HepG2 (cell line): Measurements from ENCODE around the gene SDK1. TPM values are rescaled to one million over a fixed set of nuclear protein-coding genes. Genes with fewer than 3 reads are reported as not detected.

Experiments used
- ATAC-seq: fragments of 200-7000 bp; cut with Tn5 transposase; 3 replicates; pipeline ENCODE4 v1.9.1; 2020; ENCODE audit warnings: mild to moderate bottlenecking, moderate library complexity
- BruUV-seq: library from RNA; stranded (reverse); fragments of 400-500 nt; replicated peaks from 2 replicates; lab custom pipeline; 2021; lab: Mats Ljungman, UMichigan
- CTCF ChIA-PET: fragments of 300-600 bp; formaldehyde crosslinking; extraction: SDS; loops from one replicate; lab custom pipeline; 2021; ENCODE audit warnings: low total read pairs, inconsistent platforms, low intra/inter-chr PET ratio; lab: Yijun Ruan, JAX
- POLR2A ChIA-PET: fragments of 350-600 bp; sonication (Branson Sonifier 250); formaldehyde crosslinking; loops from one replicate; lab custom pipeline; 2020; ENCODE audit warnings: antibody characterized with exemption, inconsistent platforms; lab: Yijun Ruan, JAX
- DNase-seq: peaks from one replicate; pipeline ENCODE4 v3.0.0-alpha.2; 2015; ENCODE audit warnings: low spot score
- FAIRE-seq: peaks from 3 replicates; lab custom pipeline; 2011; peaks lifted over from hg19 to GRCh38; lab: Jason Lieb, UNC
- H2AFZ ChIP-seq: one replicate; pipeline ENCODE4 v1.6.1; 2011; ENCODE audit warnings: low read length, inconsistent platforms
- H3K27ac ChIP-seq: fragments of 300-600 bp; 3 replicates; pipeline ENCODE4 v1.8.0; 2011; ENCODE audit warnings: mixed run types, mild to moderate bottlenecking, mixed read lengths, low read length, inconsistent platforms; ENCODE audit not compliant: insufficient read depth; ENCODE audit errors: extremely low read length
- H3K27me3 ChIP-seq, 2 experiments: fragments of 200-600 bp in 1 of 2; 2 replicates in 1 of 2; 3 replicates in 1 of 2; pipeline versions ENCODE4 v1.6.0 to v1.8.0; 2011; ENCODE audit warnings: low read length in 2 of 2, mild to moderate bottlenecking in 2 of 2, moderate library complexity in 2 of 2, inconsistent platforms in 1 of 2; ENCODE audit not compliant: insufficient read depth in 2 of 2, control insufficient read depth in 1 of 2
- H3K36me3 ChIP-seq, 2 experiments: fragments of 200-600 bp in 1 of 2; replicated peaks in 1 of 2; 2 replicates in 1 of 2; 3 replicates in 1 of 2; pipeline versions ENCODE4 v1.5.1 to v1.8.0; 2011; ENCODE audit warnings: low read length in 2 of 2, inconsistent platforms in 1 of 2; ENCODE audit not compliant: insufficient read depth in 2 of 2, control insufficient read depth in 1 of 2
- H3K4me1 ChIP-seq: 2 replicates; pipeline ENCODE4 v1.5.1; 2012; ENCODE audit warnings: low read length, inconsistent platforms; ENCODE audit not compliant: insufficient read depth
- H3K4me2 ChIP-seq: 2 replicates; pipeline ENCODE4 v1.6.0; 2011; ENCODE audit warnings: low read depth, low read length, inconsistent platforms
- H3K4me3 ChIP-seq, 3 experiments: fragments of 200-600 bp in 1 of 3; sonication (generic), shearing (Covaris generic) in 1 of 3; replicated peaks in 1 of 3; 2 replicates each; pipeline ENCODE4 v1.5.1; 2011 to 2016; ENCODE audit warnings: low read length in 3 of 3, inconsistent platforms in 2 of 3, low read depth in 2 of 3, mild to moderate bottlenecking in 2 of 3, control low read depth in 1 of 3, mixed read lengths in 1 of 3; ENCODE audit not compliant: insufficient read depth in 1 of 3
- H3K79me2 ChIP-seq: one replicate; pipeline ENCODE4 v1.6.1; 2011; ENCODE audit warnings: low read length, inconsistent platforms; ENCODE audit not compliant: insufficient read depth
- H3K9ac ChIP-seq: 2 replicates; pipeline ENCODE4 v1.6.0; 2011; ENCODE audit warnings: mild to moderate bottlenecking, low read depth, low read length, inconsistent platforms; ENCODE audit not compliant: insufficient read depth
- H3K9me3 ChIP-seq: 2 replicates; pipeline ENCODE4 v1.5.1; 2012; ENCODE audit warnings: mild to moderate bottlenecking, low read length
- H4K20me1 ChIP-seq: 2 replicates; pipeline ENCODE4 v1.6.0; 2011; ENCODE audit warnings: inconsistent platforms, mild to moderate bottlenecking, low read length, moderate library complexity; ENCODE audit not compliant: insufficient read depth
- DR1 ChIP-seq: sonication (generic); formaldehyde crosslinking; IDR thresholded peaks from 2 replicates; pipeline ENCODE4 v1.8.0; 2021; ENCODE audit warnings: mild to moderate bottlenecking, missing genetic modification reagents, inconsistent platforms
- NFATC3 ChIP-seq: sonication (generic); formaldehyde crosslinking; IDR thresholded peaks from 2 replicates; pipeline ENCODE4 v1.5.1; 2020; ENCODE audit warnings: mild to moderate bottlenecking, missing genetic modification reagents
- RBFOX2 ChIP-seq: fragments of 200-400 bp; formaldehyde crosslinking; IDR thresholded peaks from 2 replicates; pipeline ENCODE4 v1.6.1; 2017; ENCODE audit warnings: low read depth, mild to moderate bottlenecking, low read length
- SMAD3 ChIP-seq: sonication (generic); formaldehyde crosslinking; IDR thresholded peaks from 2 replicates; pipeline ENCODE4 v1.4.0; 2020; ENCODE audit warnings: missing genetic modification reagents
- ZFP37 ChIP-seq: sonication (generic); formaldehyde crosslinking; IDR thresholded peaks from 2 replicates; pipeline ENCODE4 v1.4.0; 2020; ENCODE audit warnings: missing genetic modification reagents, borderline replicate concordance
- ZNF564 ChIP-seq: sonication (generic); formaldehyde crosslinking; IDR thresholded peaks from 2 replicates; pipeline ENCODE4 v1.8.1; 2023; ENCODE audit warnings: mild to moderate bottlenecking, missing genetic modification reagents
- ZNF737 ChIP-seq: sonication (generic); formaldehyde crosslinking; IDR thresholded peaks from 2 replicates; pipeline ENCODE4 v1.5.0; 2020; ENCODE audit warnings: missing genetic modification reagents, mild to moderate bottlenecking, borderline replicate concordance
- WGBS: methylation state at CpG from one replicate; pipeline ENCODE4 v1.1.6; 2017; ENCODE audit warnings: low lambda C conversion rate; 5-methylcytosine and 5-hydroxymethylcytosine counted together
- in situ Hi-C: cut with HindIII; loops from 2 replicates; pipeline ENCODE4 v1.10.0; 2017; ENCODE audit warnings: low pct_unique_long_range_greater_than_20kb; ENCODE audit not compliant: extremely low pct_ligation_motif_present
- intact Hi-C: fragments of 100-400 bp; cut with micrococcal nuclease; formaldehyde crosslinking; loops from one replicate; pipeline ENCODE4 v1.10.0; 2022; ENCODE audit not compliant: unreplicated experiment
- polyA plus RNA-seq, 8 experiments: library from polyadenylated mRNA; depleted of rRNA in 3 of 8; stranded (reverse) in 7 of 8; unstranded in 1 of 8; fragments of >200 nt; fragmentation: Illumina TruSeq in 4 of 8; extraction: Trizol in 4 of 8; gene quantifications; 2 replicates each; pipeline versions ENCODE4 v1.2.1 to v1.2.3, GENCODE V29; 2011 to 2016; ENCODE audit warnings: low read depth in 4 of 8, missing spikeins in 1 of 8, mixed read lengths in 1 of 8; ENCODE audit not compliant: insufficient read depth in 1 of 8
- total RNA-seq, 5 experiments: library from RNA; depleted of rRNA; stranded (reverse); fragments of >200 nt; fragmentation: Illumina TruSeq; extraction: Trizol; gene quantifications; 2 replicates each; pipeline ENCODE4 v1.2.3, GENCODE V29; 2016; ENCODE audit warnings: low read depth in 1 of 5
- TF ChIP-seq, protein P1 (sequence below): sonication (generic); formaldehyde crosslinking; IDR thresholded peaks from 2 replicates; pipeline ENCODE4 v1.5.0; 2020; ENCODE audit warnings: mild to moderate bottlenecking, missing genetic modification reagents, moderate library complexity

The SDK1 gene
- total and polyA plus RNA-seq, 2 of the 13 experiments (the other 11 are each of a cell fraction or from before 2014, with no cell fraction given) = 0.35 to 2.4 TPM

DNA sequence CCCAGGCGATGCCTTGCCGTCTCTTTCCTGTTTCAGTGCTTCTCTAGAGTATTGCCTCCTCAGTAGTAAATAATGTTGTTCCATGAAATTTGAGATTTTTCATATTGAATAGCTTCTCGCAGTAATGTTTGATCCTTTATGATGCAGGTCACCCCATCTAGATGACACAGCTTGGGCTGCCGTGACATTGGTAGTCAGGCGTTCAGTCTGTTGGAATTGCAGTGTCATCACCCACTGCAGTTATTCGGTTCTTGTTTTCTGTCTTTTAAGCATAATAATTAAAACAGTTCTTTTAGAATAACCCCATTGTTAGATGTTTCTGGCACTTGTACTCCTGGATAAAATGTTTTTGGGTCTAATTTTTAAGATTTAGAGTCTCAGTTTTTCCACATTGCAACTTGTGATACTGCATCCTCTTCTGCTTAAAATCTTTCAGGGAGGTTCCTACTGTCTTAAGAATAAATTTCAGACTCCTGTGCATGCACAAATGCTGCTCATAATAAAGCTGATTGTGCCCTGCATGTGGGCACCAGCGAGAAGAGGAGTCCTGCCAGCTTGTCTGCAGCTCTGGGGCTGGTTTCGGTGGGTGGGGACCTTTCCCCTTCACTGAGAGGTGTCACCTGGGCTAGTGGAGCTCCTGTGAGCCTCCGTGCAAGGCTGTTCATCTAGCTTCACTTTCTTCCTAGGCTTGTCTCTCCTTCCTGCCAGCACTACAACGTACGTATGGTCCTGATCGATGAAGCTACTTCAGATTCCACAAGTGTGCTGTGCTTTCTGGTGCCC is 44.8 kb downstream of the SDK1 start:
- H3K79me2 ChIP-seq = no peaks in the 10 kb centered on the region
- H3K4me1 ChIP-seq = no peaks in the 10 kb centered on the region
- 90% methylated on average over 12 of the region's 12 CpGs for WGBS
- no TSS peak for BruUV-seq
- intact Hi-C loops = no loop called here
- no peak overlapping the region for H3K27ac ChIP-seq
- no peak overlapping the region for H3K4me2 ChIP-seq
- no peak for DNase-seq
- CTCF ChIA-PET = no interaction called here
- no peak for FAIRE-seq
- TF ChIP-seq, protein P1, sequence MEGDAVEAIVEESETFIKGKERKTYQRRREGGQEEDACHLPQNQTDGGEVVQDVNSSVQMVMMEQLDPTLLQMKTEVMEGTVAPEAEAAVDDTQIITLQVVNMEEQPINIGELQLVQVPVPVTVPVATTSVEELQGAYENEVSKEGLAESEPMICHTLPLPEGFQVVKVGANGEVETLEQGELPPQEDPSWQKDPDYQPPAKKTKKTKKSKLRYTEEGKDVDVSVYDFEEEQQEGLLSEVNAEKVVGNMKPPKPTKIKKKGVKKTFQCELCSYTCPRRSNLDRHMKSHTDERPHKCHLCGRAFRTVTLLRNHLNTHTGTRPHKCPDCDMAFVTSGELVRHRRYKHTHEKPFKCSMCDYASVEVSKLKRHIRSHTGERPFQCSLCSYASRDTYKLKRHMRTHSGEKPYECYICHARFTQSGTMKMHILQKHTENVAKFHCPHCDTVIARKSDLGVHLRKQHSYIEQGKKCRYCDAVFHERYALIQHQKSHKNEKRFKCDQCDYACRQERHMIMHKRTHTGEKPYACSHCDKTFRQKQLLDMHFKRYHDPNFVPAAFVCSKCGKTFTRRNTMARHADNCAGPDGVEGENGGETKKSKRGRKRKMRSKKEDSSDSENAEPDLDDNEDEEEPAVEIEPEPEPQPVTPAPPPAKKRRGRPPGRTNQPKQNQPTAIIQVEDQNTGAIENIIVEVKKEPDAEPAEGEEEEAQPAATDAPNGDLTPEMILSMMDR = no peak
- TF ChIP-seq DR1 (CRISPR knock-in tag) = no peak
- TF ChIP-seq, all 625 proteins: peak for 0
- Histone ChIP-seq H4K20me1 (no peaks in the 10 kb centered on the region), H3K4me3 (no peak overlapping the region), H3K27me3 (no peaks in the 10 kb centered on the region), H3K9ac (no peak overlapping the region), H3K36me3 (no peaks in the 10 kb centered on the region), H3K9me3 (no peaks in the 10 kb centered on the region), H2AFZ (no peak overlapping the region)
- in situ Hi-C loops = no loop called here
- POLR2A ChIA-PET = no interaction called here
- ATAC-seq = no peak

DNA sequence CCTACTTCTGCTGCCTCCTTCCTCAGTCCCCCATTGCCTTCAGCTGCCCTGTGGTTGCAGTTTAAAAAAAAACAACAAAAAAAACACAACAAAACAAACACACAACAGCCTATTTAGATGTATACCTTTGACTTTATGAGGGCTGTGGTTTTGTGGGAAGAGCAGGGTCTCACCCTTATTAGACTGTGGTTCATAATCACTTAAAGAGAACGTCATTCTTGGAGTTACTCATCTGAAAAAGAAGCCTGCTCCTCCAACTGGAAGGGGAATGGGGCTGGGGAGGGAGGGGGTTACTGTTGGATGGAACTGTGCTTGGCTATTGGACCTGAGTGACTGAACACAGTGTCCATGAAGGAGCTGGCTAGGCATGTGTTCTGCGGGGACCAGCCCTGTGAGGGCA is 48.1 kb downstream of the SDK1 start:
- H3K27ac ChIP-seq = no peak overlapping the region
- H2AFZ ChIP-seq = no peak overlapping the region
- DNase-seq = no peak
- H3K4me2 ChIP-seq = no peak overlapping the region
- H4K20me1 ChIP-seq = no peaks in the 10 kb centered on the region
- ChIA-PET CTCF (no interaction called here), POLR2A (no interaction called here)
- no peak overlapping the region for H3K4me3 ChIP-seq
- no peak for FAIRE-seq
- WGBS = 83% methylated on average over 2 of the region's 2 CpGs
- in situ Hi-C loops (no loop called here), intact Hi-C loops (no loop called here)
- no peak overlapping the region for H3K9ac ChIP-seq
- H3K36me3 ChIP-seq = no peaks in the 10 kb centered on the region
- no TSS peak for BruUV-seq
- no peaks in the 10 kb centered on the region for H3K79me2 ChIP-seq
- H3K9me3 ChIP-seq = no peaks in the 10 kb centered on the region
- ATAC-seq = no peak
- no peak for TF ChIP-seq RBFOX2
- no peak for TF ChIP-seq NFATC3 (CRISPR knock-in tag)
- no peak for TF ChIP-seq ZNF737 (CRISPR knock-in tag)
- no peak for TF ChIP-seq ZNF564 (CRISPR knock-in tag)
- TF ChIP-seq ZFP37 = no peak
- no peak for TF ChIP-seq SMAD3 (CRISPR knock-in tag)
- H3K4me1 ChIP-seq = no peaks in the 10 kb centered on the region
- H3K27me3 ChIP-seq = no peaks in the 10 kb centered on the region
